Endothelial cell of umbilical vein (primary cell): Measurements from ENCODE around the gene EGFL7.

Experiments used
- CTCF ChIP-seq, 2 donors: IDR thresholded peaks; 1 replicate in 1 of 2; 2 replicates in 1 of 2; pipeline ENCODE4 v1.5.1; 2011; ENCODE audit warnings: low read length in 2 of 2, mild to moderate bottlenecking in 2 of 2, moderate library complexity in 2 of 2, control low read depth in 1 of 2, inconsistent platforms in 1 of 2, low read depth in 1 of 2; ENCODE audit not compliant: insufficient read depth in 1 of 2; ENCODE audit errors: extremely low read depth in 1 of 2
- EZH2 ChIP-seq: IDR thresholded peaks from 2 replicates; pipeline ENCODE4 v1.6.1; 2012; ENCODE audit warnings: borderline replicate concordance, low read depth, mild to moderate bottlenecking, moderate library complexity, low read length, inconsistent platforms; ENCODE audit not compliant: severe bottlenecking
- JUN ChIP-seq: IDR thresholded peaks from 2 replicates; pipeline ENCODE4 v1.6.1; 2011; ENCODE audit warnings: borderline replicate concordance, low read depth; ENCODE audit not compliant: insufficient read length, insufficient read depth
- MYC ChIP-seq: IDR thresholded peaks from one replicate; pipeline ENCODE4 v1.6.1; 2011; ENCODE audit warnings: mild to moderate bottlenecking, low read depth, low read length
- POLR2A ChIP-seq: IDR thresholded peaks from 2 replicates; pipeline ENCODE4 v1.6.1; 2012; ENCODE audit warnings: low read depth, mild to moderate bottlenecking, control low read depth, low read length
- POLR2AphosphoS5 ChIP-seq: IDR thresholded peaks from 2 replicates; pipeline ENCODE4 v1.6.1; 2012; ENCODE audit warnings: low read depth, mild to moderate bottlenecking, control low read depth, low read length, moderate library complexity; ENCODE audit not compliant: insufficient read depth

GRCh38 chr9:136710543-136710942, 47.8 kb downstream of the EGFL7 start:
- TF ChIP-seq CTCF (IDR thresholded peaks at IDR 0.05; ENCODE audit: extremely low read depth in 1 of 2, insufficient read depth in 1 of 2, low read depth in 1 of 2, low read length in 2 of 2): no peak
- TF ChIP-seq POLR2A: no peak
- no peak for TF ChIP-seq JUN
- TF ChIP-seq EZH2: no peak
- TF ChIP-seq MYC: no peak
- TF ChIP-seq POLR2AphosphoS5: no peak
